Ishikawa (cell line): Measurements from ENCODE around the gene PKM.

Experiments used
- CEBPB ChIP-seq: IDR thresholded peaks from 2 replicates; pipeline ENCODE4 v1.6.1; 2012
- CREB1 ChIP-seq: IDR thresholded peaks from 2 replicates; pipeline ENCODE4 v1.6.1; 2012; ENCODE audit warnings: low read depth
- EGR1 ChIP-seq: IDR thresholded peaks from 2 replicates; pipeline ENCODE4 v1.6.1; 2012
- EP300 ChIP-seq: IDR thresholded peaks from 2 replicates; pipeline ENCODE4 v1.6.1; 2012; ENCODE audit warnings: borderline replicate concordance
- FOXM1 ChIP-seq: IDR thresholded peaks from 2 replicates; pipeline ENCODE4 v1.6.1; 2012; ENCODE audit warnings: low read depth, borderline replicate concordance
- NFIC ChIP-seq: IDR thresholded peaks from 2 replicates; pipeline ENCODE4 v1.6.1; 2012
- RAD21 ChIP-seq: IDR thresholded peaks from 2 replicates; pipeline ENCODE4 v1.6.1; 2012; ENCODE audit warnings: low read depth
- TAF1 ChIP-seq: IDR thresholded peaks from 2 replicates; pipeline ENCODE4 v1.6.1; 2012; ENCODE audit warnings: low read depth, mild to moderate bottlenecking
- TCF12 ChIP-seq: IDR thresholded peaks from 2 replicates; pipeline ENCODE4 v1.6.1; 2012; ENCODE audit warnings: low read depth
- TEAD4 ChIP-seq: IDR thresholded peaks from 2 replicates; pipeline ENCODE4 v1.6.1; 2012
- USF1 ChIP-seq: IDR thresholded peaks from 2 replicates; pipeline ENCODE4 v1.6.1; 2012
- YY1 ChIP-seq: IDR thresholded peaks from 2 replicates; pipeline ENCODE4 v1.6.1; 2012; ENCODE audit warnings: low read depth
- ZBTB7A ChIP-seq: IDR thresholded peaks from 2 replicates; pipeline ENCODE4 v1.6.1; 2012; ENCODE audit warnings: low read depth
- TF ChIP-seq, protein P1 (sequence below): IDR thresholded peaks from 2 replicates; pipeline ENCODE4 v1.6.1; 2012; ENCODE audit warnings: low read depth, mild to moderate bottlenecking
- TF ChIP-seq, protein P2 (sequence below): IDR thresholded peaks from 2 replicates; pipeline ENCODE4 v1.6.1; 2012

Gene PKM

DNA sequence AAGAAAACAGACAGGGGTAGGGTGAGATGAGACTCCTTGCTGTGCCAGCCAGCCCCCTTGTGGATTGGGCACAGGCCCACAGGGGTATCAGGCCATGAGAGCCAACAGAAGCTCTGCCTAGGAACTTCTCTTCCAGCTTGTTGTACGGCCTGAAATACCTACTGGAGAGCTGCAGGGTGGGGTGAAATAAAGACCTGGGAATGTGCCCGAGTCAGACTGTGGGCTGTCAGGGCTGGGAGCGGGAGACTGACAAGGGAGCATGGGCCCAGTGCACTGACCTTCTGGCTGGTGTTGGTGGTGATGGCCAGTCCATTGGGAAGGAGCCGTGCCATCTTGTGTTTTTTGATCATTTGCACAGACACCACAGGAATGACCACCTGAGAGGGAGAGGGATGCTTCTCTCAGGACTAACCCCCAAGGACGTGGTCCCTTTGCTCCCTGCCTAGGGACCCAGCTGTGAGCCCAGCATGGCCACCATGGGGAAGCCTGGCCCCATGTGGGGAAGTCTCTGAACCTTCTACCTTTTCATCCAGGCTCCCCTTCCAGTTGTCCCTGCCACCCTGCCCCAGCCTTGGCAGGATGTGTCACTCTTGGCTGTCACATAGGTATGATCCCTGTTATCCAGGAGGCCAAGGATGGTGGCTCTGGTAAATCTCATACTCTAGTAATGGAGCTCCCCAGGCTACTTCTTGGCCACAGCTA lies 64.1 kb downstream of the PKM start:
- TF ChIP-seq, protein P1, sequence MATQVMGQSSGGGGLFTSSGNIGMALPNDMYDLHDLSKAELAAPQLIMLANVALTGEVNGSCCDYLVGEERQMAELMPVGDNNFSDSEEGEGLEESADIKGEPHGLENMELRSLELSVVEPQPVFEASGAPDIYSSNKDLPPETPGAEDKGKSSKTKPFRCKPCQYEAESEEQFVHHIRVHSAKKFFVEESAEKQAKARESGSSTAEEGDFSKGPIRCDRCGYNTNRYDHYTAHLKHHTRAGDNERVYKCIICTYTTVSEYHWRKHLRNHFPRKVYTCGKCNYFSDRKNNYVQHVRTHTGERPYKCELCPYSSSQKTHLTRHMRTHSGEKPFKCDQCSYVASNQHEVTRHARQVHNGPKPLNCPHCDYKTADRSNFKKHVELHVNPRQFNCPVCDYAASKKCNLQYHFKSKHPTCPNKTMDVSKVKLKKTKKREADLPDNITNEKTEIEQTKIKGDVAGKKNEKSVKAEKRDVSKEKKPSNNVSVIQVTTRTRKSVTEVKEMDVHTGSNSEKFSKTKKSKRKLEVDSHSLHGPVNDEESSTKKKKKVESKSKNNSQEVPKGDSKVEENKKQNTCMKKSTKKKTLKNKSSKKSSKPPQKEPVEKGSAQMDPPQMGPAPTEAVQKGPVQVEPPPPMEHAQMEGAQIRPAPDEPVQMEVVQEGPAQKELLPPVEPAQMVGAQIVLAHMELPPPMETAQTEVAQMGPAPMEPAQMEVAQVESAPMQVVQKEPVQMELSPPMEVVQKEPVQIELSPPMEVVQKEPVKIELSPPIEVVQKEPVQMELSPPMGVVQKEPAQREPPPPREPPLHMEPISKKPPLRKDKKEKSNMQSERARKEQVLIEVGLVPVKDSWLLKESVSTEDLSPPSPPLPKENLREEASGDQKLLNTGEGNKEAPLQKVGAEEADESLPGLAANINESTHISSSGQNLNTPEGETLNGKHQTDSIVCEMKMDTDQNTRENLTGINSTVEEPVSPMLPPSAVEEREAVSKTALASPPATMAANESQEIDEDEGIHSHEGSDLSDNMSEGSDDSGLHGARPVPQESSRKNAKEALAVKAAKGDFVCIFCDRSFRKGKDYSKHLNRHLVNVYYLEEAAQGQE = no peak
- TF ChIP-seq USF1 = no peak
- no peak for TF ChIP-seq NFIC
- no peak for TF ChIP-seq FOXM1
- TF ChIP-seq EP300 = no peak
- TF ChIP-seq CEBPB = no peak
- TF ChIP-seq EGR1 = no peak
- no peak for TF ChIP-seq ZBTB7A
- TF ChIP-seq TCF12 = no peak
- no peak for TF ChIP-seq CREB1
- no peak for TF ChIP-seq TEAD4
- no peak for TF ChIP-seq YY1
- no peak for TF ChIP-seq TAF1

DNA sequence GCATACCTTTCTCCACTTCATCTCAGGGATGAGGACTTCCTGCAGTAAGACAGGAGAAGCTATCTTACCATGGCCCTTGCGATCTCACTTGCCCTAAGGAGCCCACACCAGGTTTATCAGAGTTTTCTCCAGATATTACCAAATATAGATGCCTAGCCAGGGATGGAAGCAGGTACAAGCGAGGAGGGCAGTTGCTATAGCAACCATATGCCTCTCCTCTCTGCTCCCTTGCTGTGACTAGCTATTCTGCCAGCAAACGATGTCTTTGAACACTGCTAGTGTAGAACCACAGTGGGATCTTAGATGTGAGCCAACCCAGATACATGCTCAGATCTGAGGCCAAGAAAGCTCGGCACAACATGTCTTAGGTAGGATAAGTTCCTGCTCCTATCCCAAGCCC lies 67.3 kb downstream of the PKM start:
- TF ChIP-seq EP300 = no peak
- no peak for TF ChIP-seq TAF1
- TF ChIP-seq CREB1 = no peak
- no peak for TF ChIP-seq USF1
- no peak for TF ChIP-seq NFIC
- no peak for TF ChIP-seq TEAD4
- no peak for TF ChIP-seq TCF12
- no peak for TF ChIP-seq ZBTB7A
- no peak for TF ChIP-seq YY1
- TF ChIP-seq FOXM1 = no peak
- no peak for TF ChIP-seq EGR1
- TF ChIP-seq CEBPB = no peak
- TF ChIP-seq RAD21 = no peak
- TF ChIP-seq, protein P2, sequence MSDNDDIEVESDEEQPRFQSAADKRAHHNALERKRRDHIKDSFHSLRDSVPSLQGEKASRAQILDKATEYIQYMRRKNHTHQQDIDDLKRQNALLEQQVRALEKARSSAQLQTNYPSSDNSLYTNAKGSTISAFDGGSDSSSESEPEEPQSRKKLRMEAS = no peak
- TF ChIP-seq, protein P1 = no peak

DNA sequence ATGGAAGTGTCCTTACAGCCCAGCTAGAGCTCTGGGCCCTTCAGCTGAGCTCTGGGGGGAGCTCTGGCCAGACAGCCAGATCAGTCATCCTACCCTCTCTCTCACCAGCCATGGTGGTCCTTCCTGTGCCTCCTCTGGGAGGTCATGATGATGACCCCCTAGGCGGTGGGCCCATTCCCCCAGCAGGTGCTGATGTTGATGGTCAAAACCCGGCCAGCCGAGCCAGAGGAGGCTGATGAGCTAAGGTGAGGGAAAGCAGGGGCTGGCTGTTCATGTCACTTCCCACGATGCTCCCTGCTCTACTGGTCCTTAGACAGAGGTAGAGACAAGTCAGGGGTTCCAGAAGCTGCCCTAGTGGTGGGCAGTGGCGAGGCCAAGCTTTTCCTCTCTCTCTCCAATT lies 68.4 kb downstream of the PKM start:
- TF ChIP-seq CEBPB = no peak
- no peak for TF ChIP-seq FOXM1
- TF ChIP-seq TEAD4 = no peak
- TF ChIP-seq TCF12 = no peak
- no peak for TF ChIP-seq RAD21

DNA sequence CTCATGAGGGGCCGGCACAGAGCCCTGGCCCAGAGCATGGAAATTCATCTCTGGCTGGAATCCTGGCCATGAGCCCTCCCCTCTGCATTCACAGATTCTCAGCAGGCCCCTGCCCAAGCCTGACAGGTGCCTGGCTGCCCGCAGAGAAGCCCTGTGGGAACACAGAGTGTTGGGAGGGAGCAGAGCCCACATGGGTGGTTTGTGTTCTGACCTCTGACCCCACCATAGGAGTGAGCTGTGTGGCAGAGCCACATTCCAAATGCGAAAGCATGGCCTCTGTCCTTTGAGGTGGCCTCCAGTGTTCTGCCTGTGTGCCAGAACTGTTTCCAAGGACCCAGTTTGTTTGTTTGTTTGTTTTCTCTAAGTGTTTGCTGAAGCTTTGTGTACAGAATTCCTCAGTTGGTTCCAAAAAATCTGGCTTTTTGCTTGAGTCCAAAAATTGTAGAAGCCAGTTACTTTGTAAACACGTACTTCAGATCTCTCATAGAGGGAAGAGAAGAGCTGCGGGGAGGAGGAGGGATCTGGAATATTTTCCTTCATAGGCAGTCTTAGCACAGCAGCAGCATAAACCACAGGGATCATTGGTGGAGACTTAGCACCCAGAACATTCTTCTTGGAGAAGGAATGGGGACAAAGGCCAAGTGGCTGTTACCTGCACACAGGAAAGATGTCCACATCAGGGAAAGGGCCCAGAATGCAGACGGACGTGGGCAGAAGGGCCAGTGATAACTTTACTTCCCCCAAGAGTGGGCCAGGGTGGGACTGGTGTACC lies 69.4 kb downstream of the PKM start:
- TF ChIP-seq, protein P2 = no peak
- TF ChIP-seq, protein P1 = no peak
- TF ChIP-seq EP300 = no peak
- no peak for TF ChIP-seq NFIC
- TF ChIP-seq YY1 = no peak
- TF ChIP-seq CEBPB = no peak
- TF ChIP-seq EGR1 = no peak
- TF ChIP-seq CREB1 = no peak
- no peak for TF ChIP-seq TEAD4
- TF ChIP-seq ZBTB7A = no peak
